Astrocyte (in vitro differentiated cells and primary cell): ENCODE results near the gene KCNK6.

Experiments
- EZH2 ChIP-seq: IDR thresholded peaks from 2 replicates; pipeline ENCODE4 v1.6.1; 2012; ENCODE audit warnings: mild to moderate bottlenecking, low read length, inconsistent platforms; ENCODE audit not compliant: insufficient read depth
- TF ChIP-seq, protein P1 (sequence below): IDR thresholded peaks from 2 replicates; pipeline ENCODE4 v1.5.1; 2011; ENCODE audit warnings: low read depth, mild to moderate bottlenecking, inconsistent platforms, low read length, moderate library complexity; ENCODE audit not compliant: insufficient read depth

DNA sequence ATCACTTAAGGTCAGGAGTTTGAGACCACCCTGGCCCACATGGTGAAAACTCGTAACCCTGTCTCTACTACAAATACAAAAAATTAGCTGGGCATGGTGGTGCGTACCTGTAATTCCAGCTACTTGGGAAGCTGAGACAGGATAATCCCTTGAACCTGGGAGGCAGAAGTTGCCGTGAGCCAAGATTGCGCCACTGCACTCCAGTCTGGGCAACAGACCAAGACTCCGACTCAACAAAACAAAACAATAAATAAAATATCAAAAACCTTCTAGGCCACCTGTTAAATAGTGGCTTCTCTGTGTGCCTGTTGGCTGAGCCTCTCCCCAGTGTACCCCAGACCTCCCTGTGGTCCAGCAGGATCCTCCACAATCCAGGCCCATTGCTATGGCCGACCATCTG lies 51.4 kb downstream of the KCNK6 start:
- TF ChIP-seq, protein P1, sequence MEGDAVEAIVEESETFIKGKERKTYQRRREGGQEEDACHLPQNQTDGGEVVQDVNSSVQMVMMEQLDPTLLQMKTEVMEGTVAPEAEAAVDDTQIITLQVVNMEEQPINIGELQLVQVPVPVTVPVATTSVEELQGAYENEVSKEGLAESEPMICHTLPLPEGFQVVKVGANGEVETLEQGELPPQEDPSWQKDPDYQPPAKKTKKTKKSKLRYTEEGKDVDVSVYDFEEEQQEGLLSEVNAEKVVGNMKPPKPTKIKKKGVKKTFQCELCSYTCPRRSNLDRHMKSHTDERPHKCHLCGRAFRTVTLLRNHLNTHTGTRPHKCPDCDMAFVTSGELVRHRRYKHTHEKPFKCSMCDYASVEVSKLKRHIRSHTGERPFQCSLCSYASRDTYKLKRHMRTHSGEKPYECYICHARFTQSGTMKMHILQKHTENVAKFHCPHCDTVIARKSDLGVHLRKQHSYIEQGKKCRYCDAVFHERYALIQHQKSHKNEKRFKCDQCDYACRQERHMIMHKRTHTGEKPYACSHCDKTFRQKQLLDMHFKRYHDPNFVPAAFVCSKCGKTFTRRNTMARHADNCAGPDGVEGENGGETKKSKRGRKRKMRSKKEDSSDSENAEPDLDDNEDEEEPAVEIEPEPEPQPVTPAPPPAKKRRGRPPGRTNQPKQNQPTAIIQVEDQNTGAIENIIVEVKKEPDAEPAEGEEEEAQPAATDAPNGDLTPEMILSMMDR, result no peak
- no peak for TF ChIP-seq EZH2
